Natural killer cell (primary cell): ENCODE results near the gene PALLD. TPM values are rescaled to one million over a fixed set of nuclear protein-coding genes. Genes with fewer than 3 reads are reported as not detected.

Source experiments
- ATAC-seq, 3 donors: fragments of 150-1000 bp in 2 of 3; fragments of 200-7000 bp in 1 of 3; cut with Tn5 transposase; 1 replicate in 1 of 3; 2 replicates in 2 of 3; pipeline ENCODE4 v1.10.0; 2021; ENCODE audit warnings: mild to moderate bottlenecking in 2 of 3, moderate library complexity in 2 of 3
- DNase-seq, 2 donors: peaks; one replicate each; pipeline versions ENCODE4 v3.0.0 to v3.0.0-alpha.2; 2013 to 2021; ENCODE audit warnings: mixed read lengths in 1 of 2
- H3K27ac ChIP-seq: one replicate; pipeline ENCODE4 v1.5.1; 2013; ENCODE audit warnings: mild to moderate bottlenecking, low read length
- H3K27me3 ChIP-seq: one replicate; pipeline ENCODE4 v1.6.1; 2013; ENCODE audit warnings: low read length; ENCODE audit not compliant: control insufficient read depth, insufficient read depth
- H3K36me3 ChIP-seq: one replicate; pipeline ENCODE4 v1.6.1; 2013; ENCODE audit warnings: low read length; ENCODE audit not compliant: control insufficient read depth, insufficient read depth
- H3K4me1 ChIP-seq: one replicate; pipeline ENCODE4 v1.6.1; 2013; ENCODE audit warnings: low read length; ENCODE audit not compliant: control insufficient read depth, insufficient read depth
- H3K4me3 ChIP-seq: one replicate; pipeline ENCODE4 v1.5.1; 2013; ENCODE audit warnings: low read length
- H3K9me3 ChIP-seq: one replicate; pipeline ENCODE4 v1.6.1; 2013; ENCODE audit warnings: low read length; ENCODE audit not compliant: control insufficient read depth, insufficient read depth
- H3K27ac Mint-ChIP-seq, 2 donors: one replicate each; pipeline ENCODE4 v1.8.0; 2022; ENCODE audit warnings: mild to moderate bottlenecking in 2 of 2, mixed read lengths in 2 of 2, moderate library complexity in 1 of 2
- H3K27me3 Mint-ChIP-seq, 2 donors: one replicate each; pipeline ENCODE4 v1.8.0; 2022; ENCODE audit warnings: low read depth in 2 of 2, mixed read lengths in 2 of 2
- H3K36me3 Mint-ChIP-seq: one replicate; pipeline ENCODE4 v1.8.0; 2022; ENCODE audit warnings: mixed read lengths
- H3K4me1 Mint-ChIP-seq, 2 donors: one replicate each; pipeline ENCODE4 v1.8.0; 2022; ENCODE audit warnings: mixed read lengths in 2 of 2
- H3K4me3 Mint-ChIP-seq: one replicate; pipeline ENCODE4 v1.8.0; 2022; ENCODE audit warnings: mild to moderate bottlenecking, moderate library complexity, mixed read lengths
- H3K9me3 Mint-ChIP-seq, 2 donors: one replicate each; pipeline ENCODE4 v1.8.0; 2022; ENCODE audit warnings: mixed read lengths in 2 of 2
- CTCF ChIP-seq: fragments of 200-600 bp; IDR thresholded peaks from one replicate; pipeline ENCODE4 v1.8.0; 2022; ENCODE audit warnings: antibody characterized with exemption
- WGBS: methylation state at CpG from one replicate; pipeline ENCODE4 v1.1.7; 2013; ENCODE audit warnings: missing lambda C conversion rate; ENCODE audit not compliant: insufficient coverage; 5-methylcytosine and 5-hydroxymethylcytosine counted together
- intact Hi-C: fragments of 100-400 bp; cut with micrococcal nuclease; formaldehyde crosslinking; loops from one replicate; pipeline ENCODE4 v1.14.2; 2022
- total RNA-seq, 4 donors: library from RNA; stranded (reverse); fragments of 120-200 nt in 1 of 4; gene quantifications; one replicate each; pipeline versions ENCODE4 v1.2.3 to v1.2.4, GENCODE V29; 2013 to 2022

PALLD gene
- total RNA-seq, 3 donors from 2014 or later (not counting 1 experiment from before 2014, with no cell fraction given) = 15.1 to 25.4 (median 22.8) TPM

- H3K27me3 Mint-ChIP-seq = peaks cover 5% of the 10 kb centered on the region in 2 donors
- no peak for TF ChIP-seq CTCF
- ATAC-seq (no peak), DNase-seq (no peak)
- Histone ChIP-seq H3K4me3 (no peak overlapping the region), H3K27me3 (no peaks in the 10 kb centered on the region), H3K9me3 (no peaks in the 10 kb centered on the region), H3K4me1 (no peaks in the 10 kb centered on the region), H3K27ac (no peak overlapping the region), H3K36me3 (no peaks in the 10 kb centered on the region)
- no peaks in the 10 kb centered on the region for H3K36me3 Mint-ChIP-seq
- no peaks in the 10 kb centered on the region for H3K9me3 Mint-ChIP-seq
- H3K27ac Mint-ChIP-seq = no peak overlapping the region
- no peak overlapping the region for H3K4me3 Mint-ChIP-seq
- intact Hi-C loops = no loop called here
- no peaks in the 10 kb centered on the region for H3K4me1 Mint-ChIP-seq
Measured at GRCh38 chr4:168765726-168766125, 268.9 kb downstream of the PALLD start.

GRCh38 chr4:168766604-168767316 lies 269.9 kb downstream of the PALLD start:
- no peak overlapping the region for H3K27ac ChIP-seq
- no peaks in the 10 kb centered on the region for H3K4me1 ChIP-seq
- DNase-seq (no peak), ATAC-seq (no peak)
- H3K27me3 ChIP-seq = no peaks in the 10 kb centered on the region
- intact Hi-C loops = no loop called here
- no peak for TF ChIP-seq CTCF
- Mint-ChIP-seq H3K4me3 (no peak overlapping the region), H3K4me1 (no peaks in the 10 kb centered on the region), H3K36me3 (no peaks in the 10 kb centered on the region), H3K9me3 (no peaks in the 10 kb centered on the region), H3K27ac (no peak overlapping the region), H3K27me3 (peaks cover 5% of the 10 kb centered on the region in 2 donors)
- 88% methylated on average over 8 of the region's 8 CpGs for WGBS
- no peaks in the 10 kb centered on the region for H3K9me3 ChIP-seq
- H3K4me3 ChIP-seq = no peak overlapping the region
- no peaks in the 10 kb centered on the region for H3K36me3 ChIP-seq

GRCh38 chr4:168769416-168769815 lies 272.6 kb downstream of the PALLD start:
- no peak overlapping the region for H3K27ac ChIP-seq
- H3K27me3 Mint-ChIP-seq = peaks cover 5 to 12% of the 10 kb centered on the region in 2 donors
- no peaks in the 10 kb centered on the region for H3K27me3 ChIP-seq
- no peaks in the 10 kb centered on the region for H3K9me3 Mint-ChIP-seq
- H3K4me3 ChIP-seq = no peak overlapping the region
- H3K36me3 Mint-ChIP-seq = no peaks in the 10 kb centered on the region
- no peaks in the 10 kb centered on the region for H3K36me3 ChIP-seq
- H3K4me1 ChIP-seq = no peaks in the 10 kb centered on the region
- DNase-seq = no peak
- ATAC-seq = no peak
- WGBS = 90% methylated on average over 4 of the region's 4 CpGs
- no peak overlapping the region for H3K27ac Mint-ChIP-seq
- no peak for TF ChIP-seq CTCF
- H3K4me3 Mint-ChIP-seq = no peak overlapping the region
- no peaks in the 10 kb centered on the region for H3K4me1 Mint-ChIP-seq
- H3K9me3 ChIP-seq = no peaks in the 10 kb centered on the region
- intact Hi-C loops = no loop called here

- H3K36me3 Mint-ChIP-seq = no peaks in the 10 kb centered on the region
- TF ChIP-seq CTCF = no peak
- WGBS = 75% methylated on average over 1 of the region's 1 CpG
- H3K4me3 Mint-ChIP-seq = no peak overlapping the region
- no peak for ATAC-seq
- no peak for DNase-seq
- H3K4me1 Mint-ChIP-seq = no peaks in the 10 kb centered on the region
- H3K27ac ChIP-seq = no peak overlapping the region
- no peak overlapping the region for H3K4me3 ChIP-seq
- H3K27me3 ChIP-seq = no peaks in the 10 kb centered on the region
- no peaks in the 10 kb centered on the region for H3K36me3 ChIP-seq
- no peaks in the 10 kb centered on the region for H3K4me1 ChIP-seq
- no peaks in the 10 kb centered on the region for H3K9me3 Mint-ChIP-seq
- peaks cover 5 to 12% of the 10 kb centered on the region in 2 donors for H3K27me3 Mint-ChIP-seq
- no peaks in the 10 kb centered on the region for H3K9me3 ChIP-seq
- intact Hi-C loops = no loop called here
- H3K27ac Mint-ChIP-seq = no peak overlapping the region
Measured at GRCh38 chr4:168769837-168770236, 273.0 kb downstream of the PALLD start.
